K562 (cell line): Measurements from ENCODE around the gene CSMD2. TPM values are rescaled to one million over a fixed set of nuclear protein-coding genes. Genes with fewer than 3 reads are reported as not detected.

Experiments
- ATAC-seq: fragments of 200-7000 bp; cut with Tn5 transposase; 3 replicates; pipeline ENCODE4 v1.9.1; 2020; ENCODE audit warnings: moderate library complexity
- BruUV-seq: library from RNA; stranded (reverse); fragments of 400-500 nt; replicated peaks from 2 replicates; lab custom pipeline; 2021; lab: Mats Ljungman, UMichigan
- CTCF ChIA-PET: fragments of 300-600 bp; formaldehyde crosslinking; extraction: SDS; loops from one replicate; lab custom pipeline; 2021; ENCODE audit warnings: low intra/inter-chr PET ratio; lab: Yijun Ruan, JAX
- POLR2A ChIA-PET: fragments of 300-600, 350-650 bp; sonication (Branson Sonifier 250); formaldehyde crosslinking; extraction: SDS; loops from one replicate; lab custom pipeline; 2021; ENCODE audit warnings: antibody characterized with exemption, inconsistent platforms; lab: Yijun Ruan, JAX
- DNase-seq, 4 experiments: peaks; one replicate each; pipeline versions ENCODE4 v3.0.0 to v3.0.0-alpha.2; 2011 to 2018; ENCODE audit warnings: low spot score in 3 of 4, mixed read lengths in 3 of 4; ENCODE audit errors: extremely low read depth in 1 of 4
- FAIRE-seq: peaks from 2 replicates; lab custom pipeline; 2011; peaks lifted over from hg19 to GRCh38; lab: Jason Lieb, UNC
- H2AFZ ChIP-seq: 2 replicates; pipeline ENCODE4 v1.6.0; 2011; ENCODE audit warnings: low read depth, low read length, control low read depth, inconsistent platforms
- H3K27ac ChIP-seq: fragments of 200-600 bp; 3 replicates; pipeline ENCODE4 v1.8.0; 2011; ENCODE audit warnings: low read depth, mild to moderate bottlenecking, control low read depth, inconsistent platforms, low read length, moderate library complexity, mixed read lengths; ENCODE audit errors: extremely low read depth
- H3K27me3 ChIP-seq, 2 experiments: fragments of 300-600 bp in 1 of 2; 2 replicates in 1 of 2; 3 replicates in 1 of 2; pipeline versions ENCODE4 v1.6.0 to v1.8.0; 2011; ENCODE audit warnings: inconsistent platforms in 2 of 2, low read length in 2 of 2, mild to moderate bottlenecking in 1 of 2, mixed read lengths in 1 of 2, moderate library complexity in 1 of 2; ENCODE audit not compliant: control insufficient read depth in 2 of 2, insufficient read depth in 2 of 2
- H3K36me3 ChIP-seq: fragments of 300-600 bp; 3 replicates; pipeline ENCODE4 v1.8.0; 2011; ENCODE audit warnings: mild to moderate bottlenecking, low read length, inconsistent platforms; ENCODE audit not compliant: control insufficient read depth, insufficient read depth
- H3K4me1 ChIP-seq, 2 experiments: fragments of 200-600 bp in 1 of 2; replicated peaks in 1 of 2; 2 replicates in 1 of 2; 3 replicates in 1 of 2; pipeline versions ENCODE4 v1.5.1 to v1.8.0; 2011; ENCODE audit warnings: inconsistent platforms in 2 of 2, low read length in 2 of 2, mild to moderate bottlenecking in 1 of 2, mixed read lengths in 1 of 2, moderate library complexity in 1 of 2; ENCODE audit not compliant: control insufficient read depth in 2 of 2, insufficient read depth in 2 of 2
- H3K4me2 ChIP-seq: 2 replicates; pipeline ENCODE4 v1.6.1; 2011; ENCODE audit warnings: low read length, control low read depth, inconsistent platforms, mixed read lengths; ENCODE audit not compliant: insufficient read depth
- H3K4me3 ChIP-seq: fragments of 200-600 bp; sonication (generic), shearing (Covaris generic); 2 replicates; pipeline ENCODE4 v1.5.1; 2016; ENCODE audit warnings: control low read depth, inconsistent platforms
- H3K79me2 ChIP-seq: fragments of 200-600 bp; 3 replicates; pipeline ENCODE4 v1.8.0; 2011; ENCODE audit warnings: low read length, inconsistent platforms; ENCODE audit not compliant: control insufficient read depth, insufficient read depth
- H3K9ac ChIP-seq, 2 experiments: 2 replicates each; pipeline versions ENCODE4 v1.6.0 to v1.6.1; 2011; ENCODE audit warnings: low read depth in 2 of 2, low read length in 2 of 2, control low read depth in 1 of 2, inconsistent platforms in 1 of 2, mild to moderate bottlenecking in 1 of 2, mixed read lengths in 1 of 2; ENCODE audit not compliant: insufficient read depth in 1 of 2
- H3K9me1 ChIP-seq: one replicate; pipeline ENCODE4 v1.6.0; 2011; ENCODE audit warnings: inconsistent platforms, mild to moderate bottlenecking, low read length, moderate library complexity; ENCODE audit not compliant: control insufficient read depth, insufficient read depth
- H3K9me3 ChIP-seq: replicated peaks from 2 replicates; pipeline ENCODE4 v1.5.1; 2011; ENCODE audit warnings: low read depth, low read length, inconsistent platforms; ENCODE audit not compliant: control insufficient read depth, insufficient read depth
- H4K20me1 ChIP-seq: replicated peaks from 2 replicates; pipeline ENCODE4 v1.6.1; 2011; ENCODE audit warnings: low read length, inconsistent platforms, mixed read lengths; ENCODE audit not compliant: control insufficient read depth, insufficient read depth
- ATF6 ChIP-seq: sonication (generic); formaldehyde crosslinking; IDR thresholded peaks from 2 replicates; pipeline ENCODE4 v1.4.0; 2020; ENCODE audit warnings: mild to moderate bottlenecking, missing genetic modification reagents
- BHLHE40 ChIP-seq: IDR thresholded peaks from 2 replicates; pipeline ENCODE4 v1.6.1; 2011; ENCODE audit warnings: low read length, improper control_type of control experiment
- CGGBP1 ChIP-seq: fragments of 250-450 bp; sonication (Bioruptor Pico); IDR thresholded peaks from 2 replicates; pipeline ENCODE4 v1.9.0; 2021; ENCODE audit warnings: mild to moderate bottlenecking
- CLOCK ChIP-seq: fragments of 250-450 bp; sonication (Bioruptor Pico); IDR thresholded peaks from 2 replicates; pipeline ENCODE4 v1.4.0; 2020; ENCODE audit warnings: mild to moderate bottlenecking, moderate library complexity, borderline replicate concordance
- CREBBP ChIP-seq: IDR thresholded peaks from one replicate; pipeline ENCODE4 v1.6.1; 2012; ENCODE audit warnings: low read depth, mild to moderate bottlenecking, control low read depth, inconsistent platforms, low read length
- CSDE1 ChIP-seq, 2 experiments: fragments of 450-650 bp; IDR thresholded peaks; 2 replicates each; pipeline ENCODE4 v1.6.1; 2016; ENCODE audit warnings: mild to moderate bottlenecking in 1 of 2
- EGR1 ChIP-seq: fragments of 450-650 bp; conservative IDR thresholded peaks from 2 replicates; pipeline ENCODE4 v1.6.1; 2017; ENCODE audit warnings: mild to moderate bottlenecking
- HNRNPK ChIP-seq: fragments of 200-400 bp; formaldehyde crosslinking; IDR thresholded peaks from one replicate; pipeline ENCODE4 v1.6.1; 2018; ENCODE audit warnings: mild to moderate bottlenecking, low read depth, low read length; ENCODE audit not compliant: poor library complexity, severe bottlenecking
- ILF3 ChIP-seq: fragments of 450-650 bp; IDR thresholded peaks from 2 replicates; pipeline ENCODE4 v1.6.1; 2018; ENCODE audit warnings: antibody characterized with exemption, mild to moderate bottlenecking, moderate library complexity, borderline replicate concordance
- JUND ChIP-seq, 2 experiments: IDR thresholded peaks; 2 replicates in 1 of 2; 3 replicates in 1 of 2; pipeline ENCODE4 v1.6.1; 2011; ENCODE audit warnings: borderline replicate concordance in 2 of 2, low read depth in 2 of 2, low read length in 2 of 2, improper control_type of control experiment in 1 of 2, missing biosample characterization in 1 of 2, missing genetic modification characterization in 1 of 2, missing genetic modification reagents in 1 of 2
- MAFG ChIP-seq: fragments of 450-650 bp; conservative IDR thresholded peaks from 2 replicates; pipeline ENCODE4 v1.6.1; 2016; ENCODE audit warnings: missing genetic modification characterization, missing compliant biosample characterization
- NCOA6 ChIP-seq: fragments of 450-650 bp; IDR thresholded peaks from 2 replicates; pipeline ENCODE4 v1.6.1; 2017; ENCODE audit warnings: mild to moderate bottlenecking
- SAFB ChIP-seq: fragments of 200-400 bp; formaldehyde crosslinking; IDR thresholded peaks from 2 replicates; pipeline ENCODE4 v1.6.1; 2017; ENCODE audit warnings: low read depth, low read length, borderline replicate concordance
- STAT5B ChIP-seq: fragments of 250-450 bp; sonication (Bioruptor Pico); IDR thresholded peaks from 2 replicates; pipeline ENCODE4 v1.8.0; 2021; ENCODE audit warnings: mild to moderate bottlenecking, inconsistent platforms
- TAF1 ChIP-seq: IDR thresholded peaks from 2 replicates; pipeline ENCODE4 v1.6.1; 2011; ENCODE audit warnings: mild to moderate bottlenecking, low read length, moderate library complexity; ENCODE audit not compliant: insufficient read depth, control insufficient read depth, severe bottlenecking; ENCODE audit errors: extremely low read depth
- ZFP1 ChIP-seq: fragments of 450-650 bp; formaldehyde crosslinking; IDR thresholded peaks from 2 replicates; pipeline ENCODE4 v1.4.0; 2020; ENCODE audit warnings: mild to moderate bottlenecking, mixed read lengths
- ZNF133 ChIP-seq: fragments of 250-450 bp; sonication (Bioruptor Pico); IDR thresholded peaks from 2 replicates; pipeline ENCODE4 v1.4.0; 2020; ENCODE audit warnings: mild to moderate bottlenecking
- WGBS: fragments of 100-300 bp; shearing (Covaris generic); methylation state at CpG from one replicate; pipeline ENCODE4 v1.1.6; 2016; ENCODE audit warnings: low coverage, mixed read lengths; ENCODE audit not compliant: insufficient coverage; ENCODE audit errors: missing lambda C conversion rate; 5-methylcytosine and 5-hydroxymethylcytosine counted together
- in situ Hi-C: fragments of 300-500 bp; cut with MboI; formaldehyde crosslinking; loops from 4 replicates; pipeline ENCODE4 v1.15.0; 2018; ENCODE audit warnings: inconsistent platforms, mixed read lengths
- intact Hi-C: fragments of 100-400 bp; cut with micrococcal nuclease; formaldehyde crosslinking; loops from 2 replicates; pipeline ENCODE4 v1.14.2; 2022
- polyA plus RNA-seq, 8 experiments: library from polyadenylated mRNA; depleted of rRNA in 4 of 8; stranded (reverse) in 5 of 8; unstranded in 3 of 8; fragments of >200 nt; fragmentation: Nextera tagmentation in 2 of 8; fragmentation: Illumina TruSeq in 1 of 8; extraction: Ambion mirVana in 2 of 8; extraction: Trizol in 1 of 8; gene quantifications; 2 replicates each; pipeline versions ENCODE4 v1.2.1 to v1.2.3, GENCODE V29; 2011 to 2014; ENCODE audit warnings: inconsistent platforms in 1 of 8, missing spikeins in 1 of 8
- total RNA-seq, 7 experiments: library from RNA; depleted of rRNA in 6 of 7; stranded (reverse); fragments of >200 nt in 6 of 7; fragmentation: Illumina TruSeq in 2 of 7; extraction: Trizol in 2 of 7; gene quantifications; 2 replicates each; pipeline versions ENCODE4 v1.2.1 to v1.2.3, GENCODE V29; 2011 to 2021; ENCODE audit warnings: low replicate concordance in 1 of 7

CSMD2 gene
- total and polyA plus RNA-seq, 9 of the 15 experiments (the other 6 are each of a cell fraction or from before 2014, with no cell fraction given) = not detected

- ChIA-PET POLR2A (no interaction called here), CTCF (no interaction called here)
- Histone ChIP-seq H3K27ac (no peak overlapping the region), H3K4me2 (no peak overlapping the region), H4K20me1 (no peaks in the 10 kb centered on the region), H3K27me3 (peaks cover 2% of the 10 kb centered on the region in 2 experiments; a peak in 2 of 5 replicates), H3K36me3 (no peaks in the 10 kb centered on the region), H3K9me1 (no peaks in the 10 kb centered on the region), H2AFZ (no peak overlapping the region), H3K9me3 (no peaks in the 10 kb centered on the region), H3K9ac (no peak overlapping the region), H3K79me2 (no peaks in the 10 kb centered on the region), H3K4me1 (no peaks in the 10 kb centered on the region), H3K4me3 (no peak overlapping the region)
- BruUV-seq = no TSS peak
- FAIRE-seq (no peak), ATAC-seq (no peak), DNase-seq (no peak)
- intact Hi-C loops (no loop called here), in situ Hi-C loops (no loop called here)
- no peak for TF ChIP-seq MAFG
- no peak for TF ChIP-seq HNRNPK
- TF ChIP-seq NCOA6 = no peak
- TF ChIP-seq JUND (IDR thresholded peaks at IDR 0.05; ENCODE audit: borderline replicate concordance, low read depth, low read length) = no peak
- no peak for TF ChIP-seq JUND (tag; IDR thresholded peaks at IDR 0.05; ENCODE audit: borderline replicate concordance, low read depth, low read length)
- TF ChIP-seq BHLHE40 = no peak
- TF ChIP-seq STAT5B (CRISPR knock-in tag) = no peak
- TF ChIP-seq CSDE1 (IDR thresholded peaks at IDR 0.05) = no peak
- TF ChIP-seq CGGBP1 (CRISPR knock-in tag) = no peak
- TF ChIP-seq CREBBP = no peak
- TF ChIP-seq CLOCK (CRISPR knock-in tag) = no peak
- no peak for TF ChIP-seq TAF1
- no peak for TF ChIP-seq ATF6 (CRISPR knock-in tag)
- no peak for TF ChIP-seq EGR1
- TF ChIP-seq ZNF133 (CRISPR knock-in tag) = no peak
- TF ChIP-seq SAFB = no peak
- TF ChIP-seq ZFP1 (CRISPR knock-in tag) = no peak
- TF ChIP-seq ILF3 = no peak
- 0% methylated on average over 2 of the region's 2 CpGs for WGBS
Observed at GRCh38 chr1:33697816-33698215, 467.2 kb downstream of the CSMD2 start.
